ENCODE measurements around the gene ZNF670. TPM values are rescaled to one million over a fixed set of nuclear protein-coding genes. Genes with fewer than 3 reads are reported as not detected.

Gene ZNF670
- total RNA-seq, 3 donors from 2014 or later (not counting 1 experiment from before 2014, with no cell fraction given): 0.35 to 0.95 (median 0.45) TPM

GRCh38 chr1:247107694-247108093 lies 29.1 kb upstream of the ZNF670 start:
- TF ChIP-seq CTCF (IDR thresholded peaks at IDR 0.05): no peak
- intact Hi-C loops (cut with micrococcal nuclease): no loop called here
- no peak overlapping the region for H3K27ac ChIP-seq (ENCODE audit: low read length)
- peaks cover 8% of the 10 kb centered on the region for H3K9me3 ChIP-seq (ENCODE audit: control insufficient read depth, insufficient read depth, low read length)
- peaks cover 0 to 3% of the 10 kb centered on the region in 2 donors for H3K9me3 Mint-ChIP-seq
- H3K36me3 ChIP-seq (ENCODE audit: control insufficient read depth, insufficient read depth, low read length): no peaks in the 10 kb centered on the region
- DNase-seq (no peak), ATAC-seq (no peak)
- peaks cover 6% of the 10 kb centered on the region for H3K36me3 Mint-ChIP-seq
- H3K27me3 Mint-ChIP-seq (ENCODE audit: low read depth in 2 of 2): peaks cover 42 to 47% of the 10 kb centered on the region in 2 donors
- WGBS (ENCODE audit: insufficient coverage): 91% methylated on average over 7 of the region's 7 CpGs
- peaks cover 36% of the 10 kb centered on the region for H3K4me1 ChIP-seq (ENCODE audit: control insufficient read depth, insufficient read depth, low read length)
- no peak overlapping the region for H3K4me3 ChIP-seq (ENCODE audit: low read length)
- no peak overlapping the region for H3K27ac Mint-ChIP-seq
- H3K27me3 ChIP-seq (ENCODE audit: control insufficient read depth, insufficient read depth, low read length): peaks cover 27% of the 10 kb centered on the region
- no peak overlapping the region for H3K4me3 Mint-ChIP-seq
- peaks cover 17 to 19% of the 10 kb centered on the region in 2 donors for H3K4me1 Mint-ChIP-seq

GRCh38 chr1:247105966-247106365 lies 27.4 kb upstream of the ZNF670 start:
- no peak overlapping the region for H3K27ac Mint-ChIP-seq
- ATAC-seq: no peak
- peaks cover 22 to 23% of the 10 kb centered on the region in 2 donors for H3K4me1 Mint-ChIP-seq
- intact Hi-C loops (cut with micrococcal nuclease): loop anchor here (2.0 kb wide), 2 partner anchors 27 to 105 kb away; partner anchors contain the start of gene ZNF670
- DNase-seq: no peak
- peaks cover 39 to 46% of the 10 kb centered on the region in 2 donors for H3K27me3 Mint-ChIP-seq (ENCODE audit: low read depth in 2 of 2)
- WGBS (ENCODE audit: insufficient coverage): 97% methylated on average over 14 of the region's 15 CpGs
- Histone ChIP-seq H3K9me3 (ENCODE audit: control insufficient read depth, insufficient read depth, low read length) (peaks cover 11% of the 10 kb centered on the region), H3K36me3 (ENCODE audit: control insufficient read depth, insufficient read depth, low read length) (peaks cover 12% of the 10 kb centered on the region), H3K27me3 (ENCODE audit: control insufficient read depth, insufficient read depth, low read length) (peaks cover 19% of the 10 kb centered on the region), H3K4me3 (ENCODE audit: low read length) (no peak overlapping the region), H3K4me1 (ENCODE audit: control insufficient read depth, insufficient read depth, low read length) (peaks cover 26% of the 10 kb centered on the region), H3K27ac (ENCODE audit: low read length) (no peak overlapping the region)
- no peak for TF ChIP-seq CTCF (IDR thresholded peaks at IDR 0.05)
- peaks cover 23% of the 10 kb centered on the region for H3K36me3 Mint-ChIP-seq
- peak overlapping the region; percentile 42 for H3K4me3 Mint-ChIP-seq
- peaks cover 2 to 3% of the 10 kb centered on the region in 2 donors for H3K9me3 Mint-ChIP-seq

GRCh38 chr1:247104965-247105364 lies 26.4 kb upstream of the ZNF670 start:
- Histone ChIP-seq H3K36me3 (ENCODE audit: control insufficient read depth, insufficient read depth, low read length) (peaks cover 22% of the 10 kb centered on the region), H3K4me1 (ENCODE audit: control insufficient read depth, insufficient read depth, low read length) (peaks cover 19% of the 10 kb centered on the region), H3K9me3 (ENCODE audit: control insufficient read depth, insufficient read depth, low read length) (peaks cover 17% of the 10 kb centered on the region), H3K4me3 (ENCODE audit: low read length) (no peak overlapping the region), H3K27ac (ENCODE audit: low read length) (no peak overlapping the region), H3K27me3 (ENCODE audit: control insufficient read depth, insufficient read depth, low read length) (peaks cover 11% of the 10 kb centered on the region)
- DNase-seq (peak in 1 of 2 donors; percentile 7), ATAC-seq (no peak)
- Mint-ChIP-seq H3K27ac (peak overlapping the region; percentile 80 to 88), H3K4me1 (peaks cover 17 to 18% of the 10 kb centered on the region in 2 donors), H3K4me3 (peak overlapping the region; percentile 87), H3K36me3 (peaks cover 31% of the 10 kb centered on the region), H3K27me3 (ENCODE audit: low read depth in 2 of 2) (peaks cover 32 to 37% of the 10 kb centered on the region in 2 donors), H3K9me3 (peaks cover 2 to 10% of the 10 kb centered on the region in 2 donors)
- intact Hi-C loops (cut with micrococcal nuclease): loop anchor here (2.0 kb wide), 2 partner anchors 26 to 106 kb away; partner anchors contain the start of gene ZNF670
- no peak for TF ChIP-seq CTCF (IDR thresholded peaks at IDR 0.05)
- 91% methylated on average over 13 of the region's 13 CpGs for WGBS (ENCODE audit: insufficient coverage)
